Nucleus accumbens (tissue), 56 donors: Measurements from ENCODE around the gene CTNND2.
"Not testable (repeated sequence)": the region's sequence is repeated elsewhere in the genome, so short reads cannot be mapped to it uniquely, and the experiment has no call there.

ENCODE experiments used
- DNase-seq, 56 donors: peaks; one replicate each; lab custom pipeline; 2025; lab: John Stamatoyannopoulos, UW

CTNND2 gene

GRCh38 chr5:11414732-11415131, 489.5 kb downstream of the CTNND2 start:
- not testable (repeated sequence) for DNase-seq

- no peak for DNase-seq
These were observed 492.6 kb downstream of the CTNND2 start for GRCh38 chr5:11411621-11412020.

- DNase-seq, result peak in 20 of 56 donors; percentile 3 to 78 (median 40)
These were observed 496.6 kb downstream of the CTNND2 start for GRCh38 chr5:11407556-11408145.

DNA sequence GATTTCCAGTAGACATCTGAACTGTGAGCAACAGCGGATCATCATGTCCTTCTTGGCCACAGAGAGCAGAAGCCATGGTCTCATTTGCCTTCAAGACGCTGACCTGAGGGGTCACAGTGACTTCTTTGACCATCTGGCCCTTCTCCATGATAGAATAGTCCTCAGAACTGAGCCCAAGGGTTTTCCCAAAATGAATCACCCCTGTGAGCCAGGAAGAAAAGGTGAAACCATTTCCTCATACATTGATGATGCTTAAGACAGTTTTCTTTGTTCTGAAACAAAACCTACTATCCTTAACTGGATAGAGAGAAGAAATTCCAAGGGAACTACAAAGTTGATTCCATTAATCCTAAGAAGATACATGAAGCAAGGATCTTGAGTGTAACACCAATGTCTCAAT, 503.9 kb downstream of the CTNND2 start:
- no peak for DNase-seq

- no peak for DNase-seq
These were observed 505.5 kb downstream of the CTNND2 start for GRCh38 chr5:11398728-11399127.

DNA sequence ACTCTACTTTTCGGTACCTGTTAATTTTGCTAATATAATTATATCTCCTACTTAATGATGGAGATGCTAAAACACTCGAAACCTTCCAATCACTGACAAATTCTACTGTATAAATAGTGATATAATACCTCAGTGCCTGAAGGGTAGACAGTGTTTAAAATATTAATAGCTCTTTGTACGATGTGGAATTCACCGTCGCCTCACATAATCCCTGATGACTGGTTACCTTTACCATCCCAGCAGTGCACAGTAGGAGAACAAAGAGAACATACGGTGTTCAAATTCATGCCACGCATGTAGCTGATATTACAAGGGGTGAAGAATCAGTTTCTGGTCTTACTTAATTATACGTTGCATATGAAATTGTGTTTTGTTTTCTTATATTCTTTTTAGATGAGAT, 506.7 kb downstream of the CTNND2 start:
- DNase-seq, result no peak

GRCh38 chr5:11396917-11397316, 507.3 kb downstream of the CTNND2 start:
- DNase-seq, result no peak

- DNase-seq, result no peak
These were observed 509.3 kb downstream of the CTNND2 start for GRCh38 chr5:11394933-11395332.

DNA sequence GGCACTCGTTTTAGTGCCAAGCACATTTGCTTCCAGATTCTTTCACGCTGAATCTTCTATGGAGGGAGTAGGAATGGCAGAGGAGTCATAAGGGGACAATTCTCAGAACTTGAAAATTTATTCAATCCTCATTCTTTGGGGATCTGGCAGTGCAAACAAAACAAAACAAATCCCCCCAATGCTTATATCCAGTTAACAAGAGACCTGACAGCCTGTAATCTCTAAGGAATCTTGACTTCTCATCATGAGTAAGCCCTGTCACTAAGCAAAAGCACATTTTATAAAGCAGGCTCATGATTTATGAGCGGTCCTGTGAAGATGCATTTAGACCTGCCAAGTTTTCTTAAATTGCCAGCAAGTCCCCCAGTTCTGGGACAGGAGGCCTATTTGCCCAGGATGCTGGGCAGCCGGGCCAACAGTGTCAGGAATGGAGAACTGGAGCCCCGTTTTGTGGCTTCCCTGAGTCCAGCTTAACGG, 513.9 kb downstream of the CTNND2 start:
- DNase-seq, result peak in 10 of 56 donors; percentile 4 to 52 (median 33)

DNA sequence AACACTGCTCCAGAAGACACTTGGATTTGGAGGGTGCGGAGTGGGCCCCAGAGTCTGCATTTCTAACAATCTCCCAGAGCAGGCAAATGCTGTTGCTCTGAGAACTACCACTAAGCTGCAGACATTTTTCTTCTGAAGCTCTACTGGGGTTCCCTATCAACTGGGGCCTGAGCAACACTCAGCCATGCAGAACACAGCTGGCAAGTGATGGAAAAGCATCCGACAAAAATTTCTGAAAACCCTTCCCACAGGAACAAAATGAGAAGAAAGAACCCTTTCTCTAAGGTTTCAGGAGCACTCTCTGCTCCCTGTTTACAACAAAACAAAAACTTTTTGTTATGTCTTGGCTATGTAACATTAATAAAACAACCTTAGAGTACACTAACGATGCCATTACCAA, 516.9 kb downstream of the CTNND2 start:
- DNase-seq, result peak in 4 of 56 donors; percentile 24 to 42 (median 33)

- no peak for DNase-seq
These were observed 517.8 kb downstream of the CTNND2 start for GRCh38 chr5:11386398-11386797.

DNA sequence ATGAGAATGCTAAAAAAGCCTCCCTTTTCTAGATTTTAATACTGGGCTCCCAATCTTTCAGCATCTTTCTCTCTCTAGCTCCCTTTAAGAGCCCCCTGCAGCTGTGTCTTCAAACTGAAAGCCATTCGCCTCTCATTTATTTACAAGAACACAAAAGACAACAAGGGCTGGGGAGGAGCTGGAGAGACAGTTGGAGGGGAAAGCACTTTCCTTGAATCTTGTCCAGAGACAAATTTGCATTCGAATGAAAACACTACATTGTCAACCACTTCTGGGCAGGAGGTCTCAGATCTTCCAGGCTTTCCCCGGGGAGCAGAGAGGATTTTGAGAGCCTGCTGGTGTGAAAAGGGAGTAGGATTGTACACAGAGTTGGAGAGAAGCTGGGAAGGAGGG, 518.3 kb downstream of the CTNND2 start:
- peak in 49 of 56 donors; percentile 6 to 82 (median 56) for DNase-seq

DNA sequence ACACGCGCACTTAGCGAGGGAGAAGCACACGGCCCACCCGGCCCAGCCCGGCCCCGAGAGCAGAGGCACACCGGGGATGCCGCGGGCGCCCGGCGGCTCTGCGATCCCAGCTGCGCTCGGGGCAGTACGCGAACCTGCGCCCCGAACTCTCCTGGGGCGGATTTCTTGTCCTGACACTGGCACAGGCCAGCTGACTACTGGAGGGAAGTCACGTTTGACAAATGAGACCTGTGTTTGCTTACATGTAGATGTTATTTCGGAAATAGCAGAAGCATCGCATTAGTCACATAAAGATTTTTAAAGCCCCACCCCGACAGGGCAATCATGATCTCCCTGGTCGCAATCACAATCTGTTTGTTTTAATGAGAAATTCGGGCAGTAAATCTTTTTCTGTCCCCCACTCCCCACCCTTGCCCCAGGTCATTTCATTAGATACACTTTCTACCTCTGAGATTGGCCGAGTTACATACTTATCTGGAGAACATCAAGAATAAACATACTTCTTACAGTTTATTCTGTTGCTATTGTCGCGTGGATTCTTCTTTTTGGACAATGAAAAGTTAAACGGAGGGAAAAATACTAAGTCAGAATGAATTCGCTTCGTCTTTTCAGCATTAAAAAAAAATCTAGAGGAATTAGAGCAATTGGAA, 518.9 kb downstream of the CTNND2 start:
- peak in 6 of 56 donors; percentile 42 to 61 (median 48) for DNase-seq

DNA sequence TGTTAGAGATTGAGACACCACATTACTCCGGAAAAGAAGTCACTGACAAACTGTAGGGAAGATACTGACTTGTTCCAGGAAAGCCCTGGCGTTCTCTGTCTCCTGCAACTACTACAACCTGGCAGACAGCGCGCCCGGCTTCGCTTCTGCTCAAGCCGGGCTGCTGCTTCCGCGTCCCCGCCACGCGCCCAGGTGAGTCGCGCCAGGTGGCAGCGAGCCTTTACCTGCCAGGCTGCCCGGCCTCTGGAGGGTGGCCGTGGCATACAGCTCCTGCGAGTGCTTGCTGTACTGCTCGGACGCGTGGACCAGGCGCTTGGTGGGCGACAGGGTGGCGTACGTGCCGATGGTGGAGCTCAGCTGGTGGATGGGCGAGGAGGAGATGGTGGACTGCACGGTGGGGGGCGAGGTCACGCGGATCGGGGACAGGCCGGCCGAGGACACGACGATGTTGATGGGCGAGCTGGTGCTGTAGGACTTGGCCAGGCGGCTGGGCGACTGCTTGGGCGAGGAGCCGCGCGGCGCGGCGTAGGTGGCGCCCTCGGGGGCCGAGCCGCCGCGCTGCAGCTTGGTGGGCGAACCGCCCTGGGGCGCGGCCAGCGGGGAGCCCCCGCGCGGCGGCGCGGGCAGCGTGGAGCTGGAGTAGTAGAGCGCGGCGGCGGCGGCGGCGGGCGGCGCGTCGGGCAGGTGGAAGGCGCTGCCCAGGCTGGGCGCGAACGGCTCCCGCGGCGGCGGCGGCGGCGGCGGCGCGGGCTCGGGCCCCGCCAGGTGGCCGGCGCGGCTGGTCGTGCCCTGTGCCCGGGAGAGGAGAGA, 519.6 kb downstream of the CTNND2 start:
- peak in 43 of 56 donors; percentile 18 to 76 (median 56) for DNase-seq

GRCh38 chr5:11383506-11384095, 520.6 kb downstream of the CTNND2 start:
- peak in 1 of 56 donors; percentile 12 for DNase-seq

DNA sequence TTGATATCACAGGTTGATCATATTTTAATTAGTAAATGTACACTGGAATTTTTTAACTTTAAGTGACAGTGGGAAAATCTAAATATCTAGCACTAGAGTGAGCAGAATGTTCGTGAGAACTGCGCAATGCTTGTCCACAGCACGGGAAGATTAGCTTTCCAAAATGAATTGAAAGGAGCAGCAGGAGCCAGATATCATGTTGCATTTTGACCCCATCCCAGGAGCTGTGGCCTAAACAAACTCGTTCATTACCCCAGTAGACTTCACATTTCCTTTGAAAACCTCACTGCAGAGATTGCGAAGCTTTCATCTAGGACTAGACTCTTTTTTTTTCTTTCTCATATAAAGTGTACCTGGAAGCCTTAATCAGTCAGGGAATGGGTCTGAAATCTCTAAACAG, 525.8 kb downstream of the CTNND2 start:
- DNase-seq, result no peak

- no peak for DNase-seq
These were observed 526.4 kb downstream of the CTNND2 start for GRCh38 chr5:11377896-11378295.

DNA sequence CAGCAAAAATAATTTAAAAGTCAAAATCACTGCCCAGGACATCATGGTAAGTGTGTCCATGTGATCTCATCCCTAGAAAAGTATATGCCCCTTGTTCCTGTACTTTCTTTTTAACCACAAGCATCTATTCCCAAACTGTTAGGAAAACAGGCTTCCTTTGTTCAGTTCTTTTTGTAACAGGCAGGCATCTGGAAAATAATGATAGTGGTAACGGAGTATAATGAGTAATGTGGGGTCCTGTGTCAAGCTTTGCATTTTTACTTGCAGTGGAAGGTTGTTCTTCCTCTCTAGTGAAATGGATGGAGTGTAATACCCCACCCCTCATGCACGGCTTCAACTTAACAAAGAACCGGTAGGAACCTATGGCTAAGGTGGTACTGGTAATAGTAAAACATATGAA, 532.1 kb downstream of the CTNND2 start:
- no peak for DNase-seq

DNA sequence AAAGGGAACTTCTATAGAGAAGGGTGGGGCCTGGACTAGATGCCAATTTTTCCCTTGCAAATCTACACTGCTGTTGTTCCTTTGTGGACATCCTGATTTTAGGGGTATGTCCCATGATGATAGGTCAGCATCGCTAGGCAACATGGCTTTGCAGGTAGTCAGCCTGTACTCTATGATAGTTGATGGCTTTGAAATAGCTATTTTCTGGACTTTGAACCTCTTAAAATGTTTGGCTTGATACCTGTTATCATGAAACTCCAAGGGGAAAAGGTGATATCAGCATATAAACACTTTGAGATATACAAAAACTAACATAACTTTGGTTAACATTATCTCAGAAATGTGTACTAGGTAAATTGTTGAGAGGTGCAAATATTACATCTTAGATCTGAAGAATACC, 533.2 kb downstream of the CTNND2 start:
- no peak for DNase-seq

GRCh38 chr5:11364531-11364930, 539.7 kb downstream of the CTNND2 start:
- no peak for DNase-seq

DNA sequence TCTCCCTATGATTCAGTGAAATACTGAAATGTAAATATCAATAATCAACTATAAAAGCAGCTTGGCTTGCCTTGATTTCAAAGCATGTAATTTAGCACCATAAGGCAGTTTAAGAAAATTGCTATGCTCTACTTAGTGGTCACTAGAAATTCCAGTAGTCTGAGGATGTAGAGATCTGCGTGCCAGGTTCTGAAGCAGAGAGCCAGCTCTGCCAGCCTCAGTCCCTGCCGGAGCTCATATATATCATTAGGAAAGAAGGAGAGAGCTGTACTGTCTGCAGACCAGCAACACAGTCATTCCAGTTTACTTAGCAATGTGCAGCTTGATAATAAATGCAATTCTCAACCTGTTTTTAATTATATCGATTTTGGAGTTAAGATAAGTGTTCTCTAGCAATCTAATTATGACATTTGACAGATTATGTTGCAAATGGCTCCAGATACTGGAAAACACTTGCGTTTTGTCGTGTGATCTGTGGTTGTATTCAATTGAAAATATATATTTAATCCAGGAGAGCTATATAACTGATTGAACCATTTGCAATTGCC, 540.5 kb downstream of the CTNND2 start:
- no peak for DNase-seq
